ENCODE measurements around the gene SEC24C.
"Not testable (repeated sequence)": the region's sequence is repeated elsewhere in the genome, so short reads cannot be mapped to it uniquely, and the experiment has no call there.

SEC24C gene

GRCh38 chr10:73772281-73773151 lies 28.3 kb downstream of the SEC24C start:
- peak; percentile 65 for DNase-seq (ENCODE audit: low spot score)

- no peak for DNase-seq (ENCODE audit: low spot score)
Measured at GRCh38 chr10:73773152-73773879, 29.1 kb downstream of the SEC24C start.

GRCh38 chr10:73774637-73775036 lies 30.5 kb downstream of the SEC24C start:
- DNase-seq (ENCODE audit: low spot score), result peak; percentile 49

GRCh38 chr10:73779018-73779417 lies 34.8 kb downstream of the SEC24C start:
- DNase-seq (ENCODE audit: low spot score), result no peak

GRCh38 chr10:73779539-73780197 lies 35.5 kb downstream of the SEC24C start:
- DNase-seq (ENCODE audit: low spot score), result no peak

GRCh38 chr10:73780301-73780700 lies 36.1 kb downstream of the SEC24C start:
- DNase-seq (ENCODE audit: low spot score), result no peak

- DNase-seq (ENCODE audit: low spot score), result no peak
Measured at GRCh38 chr10:73780966-73781365, 36.8 kb downstream of the SEC24C start.

GRCh38 chr10:73781548-73781878 lies 37.3 kb downstream of the SEC24C start:
- DNase-seq (ENCODE audit: low spot score), result no peak

GRCh38 chr10:73781879-73782748 lies 37.9 kb downstream of the SEC24C start, which contains the start of gene CHCHD1:
Gene CHCHD1 (plus strand): TSS chr10:73782048. CDS start chr10:73782076, 28 bp downstream.
- peak; percentile 88 for DNase-seq (ENCODE audit: low spot score)

- no peak for DNase-seq (ENCODE audit: low spot score)
Measured at GRCh38 chr10:73782749-73783085, 38.5 kb downstream of the SEC24C start.

GRCh38 chr10:73785211-73785720 lies 41.1 kb downstream of the SEC24C start, which contains the start of gene ZSWIM8:
Gene ZSWIM8 (plus strand): TSS chr10:73785606. CDS start chr10:73785879, 273 bp downstream.
- peak; percentile 99 for DNase-seq (ENCODE audit: low spot score)

GRCh38 chr10:73785721-73786511 lies 41.7 kb downstream of the SEC24C start:
- no peak for DNase-seq (ENCODE audit: low spot score)

- no peak for DNase-seq (ENCODE audit: low spot score)
Measured at GRCh38 chr10:73786512-73786885, 42.3 kb downstream of the SEC24C start.

- not testable (repeated sequence) for DNase-seq (ENCODE audit: low spot score)
Measured at GRCh38 chr10:73787031-73787800, 43.0 kb downstream of the SEC24C start.

GRCh38 chr10:73788864-73789658 lies 44.9 kb downstream of the SEC24C start:
- DNase-seq (ENCODE audit: low spot score), result no peak

GRCh38 chr10:73789659-73790055 lies 45.5 kb downstream of the SEC24C start:
- no peak for DNase-seq (ENCODE audit: low spot score)

GRCh38 chr10:73790886-73791625 lies 46.9 kb downstream of the SEC24C start:
- DNase-seq (ENCODE audit: low spot score), result no peak

- no peak for DNase-seq (ENCODE audit: low spot score)
Measured at GRCh38 chr10:73791871-73792400, 47.8 kb downstream of the SEC24C start.
